ENCODE data around the gene ZHX3.

The ZHX3 gene

GRCh38 chr20:41148942-41149341, 168.6 kb downstream of the ZHX3 start:
- H3K4me3 ChIP-seq (ENCODE audit: extremely low read depth, insufficient read depth, low read length, poor library complexity, severe bottlenecking): no peak overlapping the region
- H3K36me3 ChIP-seq (ENCODE audit: control insufficient read depth, insufficient read depth, low read length): peaks cover 61% of the 10 kb centered on the region
- H3K4me1 ChIP-seq (ENCODE audit: control insufficient read depth, insufficient read depth, low read length, poor library complexity, severe bottlenecking): peaks cover 27% of the 10 kb centered on the region
- no peaks in the 10 kb centered on the region for H3K9me3 ChIP-seq (ENCODE audit: control insufficient read depth, low read length)
- WGBS, 2 experiments (ENCODE audit: insufficient coverage in 2 of 2): 85 to 96% methylated on average over 2 to 3 of the region's 5 CpGs
- H3K27ac ChIP-seq (ENCODE audit: low read depth, low read length, severe bottlenecking): no peak overlapping the region

- Histone ChIP-seq H3K36me3 (ENCODE audit: control insufficient read depth, insufficient read depth, low read length) (peaks cover 55% of the 10 kb centered on the region), H3K9me3 (ENCODE audit: control insufficient read depth, low read length) (no peaks in the 10 kb centered on the region), H3K27ac (ENCODE audit: low read depth, low read length, severe bottlenecking) (no peak overlapping the region), H3K4me1 (ENCODE audit: control insufficient read depth, insufficient read depth, low read length, poor library complexity, severe bottlenecking) (peaks cover 21% of the 10 kb centered on the region), H3K4me3 (ENCODE audit: extremely low read depth, insufficient read depth, low read length, poor library complexity, severe bottlenecking) (no peak overlapping the region)
- 89 to 91% methylated on average over 8 of the region's 8 CpGs for WGBS, 2 experiments (ENCODE audit: insufficient coverage in 2 of 2)
Measured at GRCh38 chr20:41147767-41148191, 169.8 kb downstream of the ZHX3 start.

- Histone ChIP-seq H3K4me3 (ENCODE audit: extremely low read depth, insufficient read depth, low read length, poor library complexity, severe bottlenecking) (no peak overlapping the region), H3K9me3 (ENCODE audit: control insufficient read depth, low read length) (no peaks in the 10 kb centered on the region), H3K27ac (ENCODE audit: low read depth, low read length, severe bottlenecking) (no peak overlapping the region), H3K36me3 (ENCODE audit: control insufficient read depth, insufficient read depth, low read length) (peaks cover 58% of the 10 kb centered on the region), H3K4me1 (ENCODE audit: control insufficient read depth, insufficient read depth, low read length, poor library complexity, severe bottlenecking) (peaks cover 31% of the 10 kb centered on the region)
- 92 to 100% methylated on average over 9 to 10 of the region's 12 CpGs for WGBS, 2 experiments (ENCODE audit: insufficient coverage in 2 of 2)
Measured at GRCh38 chr20:41145821-41146620, 171.5 kb downstream of the ZHX3 start.

- H3K27ac ChIP-seq (ENCODE audit: low read depth, low read length, severe bottlenecking): no peak overlapping the region
Measured at GRCh38 chr20:41145317-41145716, 172.2 kb downstream of the ZHX3 start.

GRCh38 chr20:41143354-41143753, 174.2 kb downstream of the ZHX3 start:
- WGBS, 2 experiments (ENCODE audit: insufficient coverage in 2 of 2): 90 to 94% methylated on average over 2 of the region's 2 CpGs
- peaks cover 35% of the 10 kb centered on the region for H3K4me1 ChIP-seq (ENCODE audit: control insufficient read depth, insufficient read depth, low read length, poor library complexity, severe bottlenecking)
- H3K4me3 ChIP-seq (ENCODE audit: extremely low read depth, insufficient read depth, low read length, poor library complexity, severe bottlenecking): no peak overlapping the region
- H3K36me3 ChIP-seq (ENCODE audit: control insufficient read depth, insufficient read depth, low read length): peaks cover 71% of the 10 kb centered on the region
- no peak overlapping the region for H3K27ac ChIP-seq (ENCODE audit: low read depth, low read length, severe bottlenecking)
- H3K9me3 ChIP-seq (ENCODE audit: control insufficient read depth, low read length): no peaks in the 10 kb centered on the region

More at GRCh38 chr20:41145317-41145716, 172.2 kb downstream of the ZHX3 start:
- WGBS, 2 experiments (ENCODE audit: insufficient coverage in 2 of 2): 90 to 100% methylated on average over 1 to 2 of the region's 2 CpGs
- Histone ChIP-seq H3K9me3 (ENCODE audit: control insufficient read depth, low read length) (no peaks in the 10 kb centered on the region), H3K4me3 (ENCODE audit: extremely low read depth, insufficient read depth, low read length, poor library complexity, severe bottlenecking) (no peak overlapping the region), H3K4me1 (ENCODE audit: control insufficient read depth, insufficient read depth, low read length, poor library complexity, severe bottlenecking) (peaks cover 31% of the 10 kb centered on the region), H3K36me3 (ENCODE audit: control insufficient read depth, insufficient read depth, low read length) (peaks cover 63% of the 10 kb centered on the region)

GRCh38 chr20:41142919-41143318, 174.6 kb downstream of the ZHX3 start:
- peaks cover 35% of the 10 kb centered on the region for H3K4me1 ChIP-seq (ENCODE audit: control insufficient read depth, insufficient read depth, low read length, poor library complexity, severe bottlenecking)
- H3K4me3 ChIP-seq (ENCODE audit: extremely low read depth, insufficient read depth, low read length, poor library complexity, severe bottlenecking): no peak overlapping the region
- no peak overlapping the region for H3K27ac ChIP-seq (ENCODE audit: low read depth, low read length, severe bottlenecking)
- no peaks in the 10 kb centered on the region for H3K9me3 ChIP-seq (ENCODE audit: control insufficient read depth, low read length)
- 74 to 83% methylated on average over 4 of the region's 5 CpGs for WGBS, 2 experiments (ENCODE audit: insufficient coverage in 2 of 2)
- H3K36me3 ChIP-seq (ENCODE audit: control insufficient read depth, insufficient read depth, low read length): peaks cover 67% of the 10 kb centered on the region

- Histone ChIP-seq H3K27ac (ENCODE audit: low read depth, low read length, severe bottlenecking) (no peak overlapping the region), H3K9me3 (ENCODE audit: control insufficient read depth, low read length) (no peaks in the 10 kb centered on the region), H3K36me3 (ENCODE audit: control insufficient read depth, insufficient read depth, low read length) (peaks cover 63% of the 10 kb centered on the region), H3K4me1 (ENCODE audit: control insufficient read depth, insufficient read depth, low read length, poor library complexity, severe bottlenecking) (peaks cover 35% of the 10 kb centered on the region), H3K4me3 (ENCODE audit: extremely low read depth, insufficient read depth, low read length, poor library complexity, severe bottlenecking) (no peak overlapping the region)
- 90 to 91% methylated on average over 4 of the region's 4 CpGs for WGBS, 2 experiments (ENCODE audit: insufficient coverage in 2 of 2)
Measured at GRCh38 chr20:41142245-41142644, 175.3 kb downstream of the ZHX3 start.

GRCh38 chr20:41141153-41141815, 176.2 kb downstream of the ZHX3 start:
- Histone ChIP-seq H3K27ac (ENCODE audit: low read depth, low read length, severe bottlenecking) (peak overlapping the region; percentile 52), H3K9me3 (ENCODE audit: control insufficient read depth, low read length) (no peaks in the 10 kb centered on the region), H3K4me1 (ENCODE audit: control insufficient read depth, insufficient read depth, low read length, poor library complexity, severe bottlenecking) (peaks cover 39% of the 10 kb centered on the region), H3K36me3 (ENCODE audit: control insufficient read depth, insufficient read depth, low read length) (peaks cover 54% of the 10 kb centered on the region), H3K4me3 (ENCODE audit: extremely low read depth, insufficient read depth, low read length, poor library complexity, severe bottlenecking) (no peak overlapping the region)
- WGBS, 2 experiments (ENCODE audit: insufficient coverage in 2 of 2): 70 to 77% methylated on average over 7 to 8 of the region's 8 CpGs

GRCh38 chr20:41140226-41141133, 177.1 kb downstream of the ZHX3 start:
- Histone ChIP-seq H3K4me3 (ENCODE audit: extremely low read depth, insufficient read depth, low read length, poor library complexity, severe bottlenecking) (no peak overlapping the region), H3K36me3 (ENCODE audit: control insufficient read depth, insufficient read depth, low read length) (peaks cover 46% of the 10 kb centered on the region), H3K4me1 (ENCODE audit: control insufficient read depth, insufficient read depth, low read length, poor library complexity, severe bottlenecking) (peaks cover 40% of the 10 kb centered on the region), H3K9me3 (ENCODE audit: control insufficient read depth, low read length) (no peaks in the 10 kb centered on the region), H3K27ac (ENCODE audit: low read depth, low read length, severe bottlenecking) (peak overlapping the region; percentile 52)
- WGBS, 2 experiments (ENCODE audit: insufficient coverage in 2 of 2): 79 to 89% methylated on average over 9 to 10 of the region's 10 CpGs

Data from mesodermal cell (in vitro differentiated cells).